BLaER1 treated with 17β-estradiol and CSF1 and Interleukin-3, amounts not matched to agents 10 nM and 100 nM (cell line): Measurements from ENCODE around the gene AAMDC.
A peak's percentile ranks its signal among the peaks of the same experiment; 100 is the strongest.
"Not testable (repeated sequence)": the region's sequence is repeated elsewhere in the genome, so short reads cannot be mapped to it uniquely, and the experiment has no call there.

Experiments
- H3K27ac ChIP-seq, 11 experiments: shearing (Covaris generic); formaldehyde crosslinking; 2 replicates each; pipeline ENCODE4 v1.8.1; 2022
- H3K27me3 ChIP-seq, 11 experiments: shearing (Covaris generic); formaldehyde crosslinking; 2 replicates each; pipeline ENCODE4 v1.8.1; 2022
- H3K36me3 ChIP-seq, 11 experiments: shearing (Covaris generic); formaldehyde crosslinking; 2 replicates each; pipeline ENCODE4 v1.8.1; 2022
- H3K4me1 ChIP-seq, 10 experiments: shearing (Covaris generic); formaldehyde crosslinking; 2 replicates each; pipeline ENCODE4 v1.8.1; 2022
- H3K4me2 ChIP-seq, 11 experiments: shearing (Covaris generic); formaldehyde crosslinking; 2 replicates each; pipeline ENCODE4 v1.8.1; 2022
- H3K4me3 ChIP-seq, 10 experiments: shearing (Covaris generic); formaldehyde crosslinking; 2 replicates each; pipeline ENCODE4 v1.8.1; 2022
- H3K9ac ChIP-seq, 11 experiments: shearing (Covaris generic); formaldehyde crosslinking; 2 replicates each; pipeline ENCODE4 v1.8.1; 2022
- H3K9me3 ChIP-seq, 11 experiments: shearing (Covaris generic); formaldehyde crosslinking; replicated peaks in 1 of 11; 2 replicates each; pipeline ENCODE4 v1.8.1; 2022
- H4K20me1 ChIP-seq, 11 experiments: shearing (Covaris generic); formaldehyde crosslinking; 2 replicates each; pipeline ENCODE4 v1.8.1; 2022
- Cebpa-rat ChIP-seq, 11 experiments: shearing (Covaris generic); IDR thresholded peaks; 2 replicates each; pipeline ENCODE4 v1.8.1; 2022

AAMDC gene

GRCh38 chr11:77806993-77807392, 14.0 kb upstream of the AAMDC start:
- H3K4me3 ChIP-seq, result no peak overlapping the region
- TF ChIP-seq Cebpa-rat (IDR thresholded peaks at IDR 0.05), result no peak
- no peak overlapping the region for H3K27ac ChIP-seq
- H3K9ac ChIP-seq, result no peak overlapping the region
- H3K27me3 ChIP-seq, result no peaks in the 10 kb centered on the region
- H3K4me1 ChIP-seq, result no peaks in the 10 kb centered on the region
- no peak overlapping the region for H3K4me2 ChIP-seq
- H3K36me3 ChIP-seq, result peaks cover 21 to 76% (median 56%) of the 10 kb centered on the region in 11 experiments
- H4K20me1 ChIP-seq, result peaks cover 60 to 100% (median 95%) of the 10 kb centered on the region in 11 experiments
- H3K9me3 ChIP-seq, result peaks cover 0 to 14% (median 0%) of the 10 kb centered on the region in 11 experiments; a peak in 3 of 22 replicates

DNA sequence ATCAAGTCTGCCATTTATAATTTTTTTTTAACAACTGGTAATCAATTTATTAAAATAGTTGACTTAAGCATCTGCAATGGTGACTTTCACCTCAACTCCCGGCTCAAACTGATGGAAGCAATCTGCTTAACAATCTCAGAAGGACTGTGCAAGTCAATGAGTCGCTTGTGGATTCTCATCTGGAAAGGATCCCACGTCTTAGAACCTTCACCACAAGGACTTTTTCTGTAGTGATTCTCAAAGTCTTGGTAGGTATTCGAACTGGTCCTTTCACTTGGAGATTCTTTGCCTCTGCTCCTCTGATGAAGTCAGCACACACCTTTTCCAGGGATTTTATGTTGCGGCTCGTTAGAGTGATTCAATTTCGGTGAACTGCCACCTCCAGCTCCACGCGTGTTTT, 7.7 kb upstream of the AAMDC start:
- no peak overlapping the region for H3K27ac ChIP-seq
- no peak for TF ChIP-seq Cebpa-rat (IDR thresholded peaks at IDR 0.05)
- no peaks in the 10 kb centered on the region for H3K27me3 ChIP-seq
- no peak overlapping the region for H3K9ac ChIP-seq
- H3K4me3 ChIP-seq, result no peak overlapping the region
- H3K4me1 ChIP-seq, result peaks cover 2 to 18% (median 10%) of the 10 kb centered on the region in 10 experiments; a peak in 18 of 20 replicates
- no peak overlapping the region for H3K4me2 ChIP-seq
- H4K20me1 ChIP-seq, result peaks cover 53 to 100% (median 95%) of the 10 kb centered on the region in 11 experiments
- H3K9me3 ChIP-seq, result peaks cover 9 to 33% (median 20%) of the 10 kb centered on the region in 11 experiments
- peaks cover 42 to 95% (median 74%) of the 10 kb centered on the region in 11 experiments for H3K36me3 ChIP-seq

DNA sequence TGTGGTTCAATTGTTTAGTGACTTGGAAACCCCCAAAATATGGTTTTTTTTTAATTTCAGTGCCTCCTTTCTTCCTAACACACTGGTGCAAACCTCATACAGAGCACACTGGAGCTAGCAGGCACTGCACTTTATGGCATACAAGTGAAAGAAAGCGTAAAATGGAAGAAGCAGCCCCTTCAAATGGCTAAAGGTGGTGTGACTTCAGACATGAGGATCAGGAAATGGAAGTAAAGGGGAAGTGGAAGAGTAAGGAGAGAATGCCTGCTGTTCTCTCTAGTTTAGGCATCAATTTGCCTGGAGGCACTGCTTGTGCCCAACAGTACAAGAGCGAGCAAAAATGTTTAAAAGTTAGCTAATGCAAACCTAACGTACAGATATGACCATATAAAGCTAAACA, 6.1 kb upstream of the AAMDC start:
- no peaks in the 10 kb centered on the region for H3K27me3 ChIP-seq
- H3K4me3 ChIP-seq, result no peak overlapping the region
- H3K27ac ChIP-seq, result no peak overlapping the region
- no peak overlapping the region for H3K4me2 ChIP-seq
- peaks cover 41 to 83% (median 64%) of the 10 kb centered on the region in 11 experiments for H3K36me3 ChIP-seq
- peaks cover 11 to 27% (median 19%) of the 10 kb centered on the region in 10 experiments for H3K4me1 ChIP-seq
- H4K20me1 ChIP-seq, result peaks cover 60 to 99% (median 94%) of the 10 kb centered on the region in 11 experiments
- no peak for TF ChIP-seq Cebpa-rat (IDR thresholded peaks at IDR 0.05)
- peaks cover 9 to 24% (median 20%) of the 10 kb centered on the region in 11 experiments for H3K9me3 ChIP-seq
- no peak overlapping the region for H3K9ac ChIP-seq

DNA sequence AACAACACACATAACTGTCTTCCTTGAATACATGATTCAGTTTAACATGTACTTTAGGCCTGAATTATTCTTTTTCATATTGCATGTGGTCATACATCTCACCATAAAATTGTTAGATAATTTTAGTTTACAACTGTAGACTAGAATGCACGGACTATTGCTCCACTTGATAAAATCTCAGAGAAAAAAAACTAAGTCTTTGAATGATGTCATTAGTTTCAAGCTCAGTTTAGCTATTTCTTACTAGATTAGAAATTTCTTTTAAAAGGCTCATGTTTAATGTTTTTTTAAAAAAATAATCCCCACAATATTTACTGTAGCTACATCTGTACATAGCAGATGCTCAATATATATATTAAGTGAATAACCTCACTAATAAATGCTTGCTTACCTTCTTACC, 5.5 kb upstream of the AAMDC start:
- Histone ChIP-seq H3K4me2 (no peak overlapping the region), H3K9ac (no peak overlapping the region), H3K36me3 (peaks cover 35 to 77% (median 58%) of the 10 kb centered on the region in 11 experiments), H3K4me3 (no peak overlapping the region), H4K20me1 (peaks cover 55 to 95% (median 87%) of the 10 kb centered on the region in 11 experiments), H3K27ac (no peak overlapping the region), H3K4me1 (peaks cover 11 to 27% (median 19%) of the 10 kb centered on the region in 10 experiments), H3K9me3 (peaks cover 9 to 23% (median 18%) of the 10 kb centered on the region in 11 experiments), H3K27me3 (no peaks in the 10 kb centered on the region)
- TF ChIP-seq Cebpa-rat (IDR thresholded peaks at IDR 0.05), result no peak

GRCh38 chr11:77819411-77819920, 1.5 kb upstream of the AAMDC start:
- no peak for TF ChIP-seq Cebpa-rat (IDR thresholded peaks at IDR 0.05)
- Histone ChIP-seq H3K9me3 (peaks cover 6 to 18% (median 13%) of the 10 kb centered on the region in 11 experiments), H3K4me2 (peak overlapping the region; percentile 78 to 97 (median 86)), H3K9ac (peak overlapping the region; percentile 93 to 99 (median 98)), H3K27ac (peak overlapping the region; percentile 78 to 98 (median 96)), H3K36me3 (peaks cover 4 to 37% (median 18%) of the 10 kb centered on the region in 11 experiments; a peak in 20 of 22 replicates), H3K27me3 (peaks cover 0 to 14% (median 9%) of the 10 kb centered on the region in 11 experiments; a peak in 11 of 22 replicates), H3K4me1 (peaks cover 20 to 51% (median 27%) of the 10 kb centered on the region in 10 experiments), H3K4me3 (peak overlapping the region; percentile 95 to 100 (median 100)), H4K20me1 (peaks cover 25 to 55% (median 47%) of the 10 kb centered on the region in 11 experiments)

DNA sequence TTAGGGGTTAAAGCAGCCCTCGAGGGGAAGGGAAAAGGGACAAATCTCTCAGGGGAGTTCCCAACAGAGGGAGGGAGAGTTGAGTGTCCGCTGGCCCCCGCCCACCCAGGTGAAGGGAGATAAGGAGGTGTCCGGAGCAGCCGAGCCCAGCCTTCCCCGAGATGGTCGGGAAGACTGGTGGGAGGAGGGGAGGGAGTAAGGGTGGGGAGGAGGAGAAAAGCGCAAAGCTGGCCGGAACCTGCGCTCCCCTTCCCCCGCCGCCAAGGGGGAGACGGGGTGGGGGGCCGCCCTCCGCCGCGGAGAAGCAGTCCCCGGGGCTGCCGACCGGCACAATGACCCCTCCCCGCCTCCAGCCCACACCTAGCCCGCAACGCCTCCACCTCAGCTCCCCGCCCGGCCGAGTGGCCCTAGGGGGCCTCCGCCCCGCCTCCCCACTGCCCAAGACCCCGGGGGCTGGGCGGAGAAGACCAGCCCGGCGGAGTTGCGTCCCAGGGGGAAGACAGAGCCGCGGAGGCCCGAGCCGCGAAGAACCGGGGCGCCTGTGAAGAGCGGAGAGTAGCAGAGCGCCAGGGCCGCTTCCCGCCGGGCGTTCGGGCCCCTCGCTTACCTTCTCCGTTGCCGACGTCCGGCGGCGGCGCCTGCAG, 901 bp upstream of the AAMDC start:
- TF ChIP-seq Cebpa-rat (IDR thresholded peaks at IDR 0.05), result no peak
- Histone ChIP-seq H4K20me1 (peaks cover 23 to 49% (median 42%) of the 10 kb centered on the region in 11 experiments), H3K9me3 (peaks cover under 1 to 13% (median 7%) of the 10 kb centered on the region in 11 experiments), H3K4me2 (peak overlapping the region; percentile 78 to 97 (median 86)), H3K27me3 (peaks cover 0 to 17% (median 9%) of the 10 kb centered on the region in 11 experiments; a peak in 11 of 22 replicates), H3K9ac (peak overlapping the region; percentile 93 to 99 (median 98)), H3K27ac (peak overlapping the region; percentile 78 to 98 (median 96)), H3K36me3 (peaks cover under 1 to 31% (median 12%) of the 10 kb centered on the region in 11 experiments; a peak in 16 of 22 replicates), H3K4me1 (peaks cover 20 to 51% (median 27%) of the 10 kb centered on the region in 10 experiments), H3K4me3 (peak overlapping the region; percentile 95 to 100 (median 100))

- H3K27me3 ChIP-seq, result peaks cover 0 to 17% (median 9%) of the 10 kb centered on the region in 11 experiments; a peak in 11 of 22 replicates
- peaks cover 0 to 18% (median 8%) of the 10 kb centered on the region in 11 experiments; a peak in 6 of 22 replicates for H3K36me3 ChIP-seq
- peak overlapping the region; percentile 95 to 100 (median 100) for H3K4me3 ChIP-seq
- no peak for TF ChIP-seq Cebpa-rat (IDR thresholded peaks at IDR 0.05)
- peak overlapping the region in 10 of 11 experiments; percentile 15 to 63 (median 52); a peak in 15 of 22 replicates for H3K27ac ChIP-seq
- H3K9ac ChIP-seq, result peak overlapping the region; percentile 75 to 99 (median 96)
- H3K4me2 ChIP-seq, result peak overlapping the region; percentile 80 to 99 (median 95)
- no peaks in the 10 kb centered on the region for H3K9me3 ChIP-seq
- H3K4me1 ChIP-seq, result peaks cover 20 to 51% (median 27%) of the 10 kb centered on the region in 10 experiments
- peaks cover 23 to 38% (median 29%) of the 10 kb centered on the region in 11 experiments for H4K20me1 ChIP-seq
Observed at GRCh38 chr11:77821349-77821851, 456 bp downstream of the AAMDC start.

DNA sequence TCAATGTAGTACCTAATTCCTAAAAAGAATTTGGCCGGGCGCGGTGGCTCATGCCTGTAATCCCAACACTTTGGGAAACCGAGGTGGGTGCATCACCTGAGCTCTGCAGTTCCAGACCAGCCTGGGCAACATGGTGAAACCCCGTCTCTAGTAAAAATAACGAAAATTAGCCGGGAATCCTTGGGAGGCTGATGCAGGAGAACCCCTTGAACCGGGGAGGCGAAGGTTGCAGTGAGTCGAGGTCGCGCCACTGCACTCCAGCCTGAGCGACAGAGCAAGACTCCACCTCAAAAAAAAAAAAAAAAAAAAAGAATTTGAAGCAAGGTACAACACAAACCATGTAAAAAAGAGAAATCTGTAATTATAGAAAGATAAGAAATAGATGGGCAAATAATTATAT, 1.2 kb downstream of the AAMDC start:
- peaks cover 21 to 31% (median 22%) of the 10 kb centered on the region in 11 experiments for H4K20me1 ChIP-seq
- peaks cover 0 to 11% (median 1%) of the 10 kb centered on the region in 11 experiments; a peak in 5 of 22 replicates for H3K36me3 ChIP-seq
- not testable (repeated sequence) for H3K9me3 ChIP-seq, H3K27ac ChIP-seq
- peaks cover 20 to 44% (median 27%) of the 10 kb centered on the region in 10 experiments for H3K4me1 ChIP-seq
- H3K4me3 ChIP-seq, result peak overlapping the region in 8 of 10 experiments; percentile 95 to 100 (median 100); a peak in 11 of 20 replicates
- peak overlapping the region; percentile 80 to 99 (median 95) for H3K4me2 ChIP-seq
- peak overlapping the region in 4 of 11 experiments; percentile 83 to 98 (median 95); a peak in 4 of 22 replicates for H3K9ac ChIP-seq
- peaks cover 0 to 17% (median 9%) of the 10 kb centered on the region in 11 experiments; a peak in 11 of 22 replicates for H3K27me3 ChIP-seq
